ENCODE measurements around the gene SAYSD1.
"Not testable (repeated sequence)": the region's sequence is repeated elsewhere in the genome, so short reads cannot be mapped to it uniquely, and the experiment has no call there.

Gene SAYSD1

GRCh38 chr6:39114704-39115599, at the start of gene SAYSD1:
SAYSD1 (minus strand) TSS chr6:39115186; CDS start chr6:39115089, 97 bp downstream.
- peak; percentile 97 for DNase-seq

GRCh38 chr6:39157511-39157910, 42.5 kb upstream of the SAYSD1 start:
- peak; percentile 47 for DNase-seq

- DNase-seq, result no peak
Observed at GRCh38 chr6:39156801-39157200, 41.8 kb upstream of the SAYSD1 start.

- DNase-seq, result no peak
Observed at GRCh38 chr6:39154705-39155104, 39.7 kb upstream of the SAYSD1 start.

GRCh38 chr6:39153766-39154397, 38.9 kb upstream of the SAYSD1 start:
- DNase-seq, result peak; percentile 64

- DNase-seq, result no peak
Observed at GRCh38 chr6:39152262-39152661, 37.3 kb upstream of the SAYSD1 start.

GRCh38 chr6:39151211-39151610, 36.2 kb upstream of the SAYSD1 start:
- DNase-seq, result no peak

- no peak for DNase-seq
Observed at GRCh38 chr6:39144481-39145173, 29.6 kb upstream of the SAYSD1 start.

GRCh38 chr6:39143238-39143930, 28.4 kb upstream of the SAYSD1 start:
- DNase-seq, result no peak

GRCh38 chr6:39140556-39141167, 25.7 kb upstream of the SAYSD1 start:
- no peak for DNase-seq

GRCh38 chr6:39137245-39137644, 22.3 kb upstream of the SAYSD1 start:
- no peak for DNase-seq

GRCh38 chr6:39136207-39136606, 21.2 kb upstream of the SAYSD1 start:
- not testable (repeated sequence) for DNase-seq

- not testable (repeated sequence) for DNase-seq
Observed at GRCh38 chr6:39134761-39135160, 19.8 kb upstream of the SAYSD1 start.

- DNase-seq, result no peak
Observed at GRCh38 chr6:39130691-39131090, 15.7 kb upstream of the SAYSD1 start.

- no peak for DNase-seq
Observed at GRCh38 chr6:39128832-39129231, 13.8 kb upstream of the SAYSD1 start.

GRCh38 chr6:39128106-39128505, 13.1 kb upstream of the SAYSD1 start:
- DNase-seq, result no peak

GRCh38 chr6:39124114-39124513, 9.1 kb upstream of the SAYSD1 start:
- DNase-seq, result no peak

GRCh38 chr6:39118921-39119320, 3.9 kb upstream of the SAYSD1 start:
- no peak for DNase-seq

- no peak for DNase-seq
Observed at GRCh38 chr6:39114388-39114703, 640 bp downstream of the SAYSD1 start.

GRCh38 chr6:39113788-39114187, 1.2 kb downstream of the SAYSD1 start:
- no peak for DNase-seq

GRCh38 chr6:39111280-39111679, 3.7 kb downstream of the SAYSD1 start:
- no peak for DNase-seq

- DNase-seq, result no peak
Observed at GRCh38 chr6:39108041-39108839, 6.7 kb downstream of the SAYSD1 start.

All from activated CD8-positive, alpha-beta memory T cell treated with anti-CD3 and anti-CD28 coated beads, Interleukin-2, amount 50 U/mL, for 48 hours (primary cell).